ENCODE data around the gene ARHGAP24. TPM values are rescaled to one million over a fixed set of nuclear protein-coding genes. Genes with fewer than 3 reads are reported as not detected.
"Not testable (repeated sequence)": the region's sequence is repeated elsewhere in the genome, so short reads cannot be mapped to it uniquely, and the experiment has no call there.

Gene ARHGAP24
- total RNA-seq, 1 experiment from 2014 or later = 17.4 TPM

DNA sequence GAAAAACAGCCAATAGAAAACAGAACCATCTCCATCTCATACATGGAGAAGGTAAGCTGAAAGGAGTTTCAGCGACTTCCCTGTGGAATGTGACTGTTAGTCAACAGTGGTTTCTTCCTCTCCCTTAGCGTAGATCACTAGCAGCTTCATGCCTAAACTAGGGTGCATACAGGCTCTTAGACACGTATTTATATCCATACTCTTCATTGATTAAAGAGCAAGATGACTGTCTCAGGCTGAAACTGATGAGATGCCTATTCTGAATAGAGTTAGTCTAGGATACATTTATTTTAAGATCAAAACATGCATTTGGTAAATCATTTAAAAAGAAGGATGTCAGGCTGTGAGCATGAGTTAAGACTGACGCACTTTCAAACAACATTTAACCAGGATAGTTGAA, 423.3 kb downstream of the ARHGAP24 start:
- ATAC-seq (no peak), DNase-seq (ENCODE audit: low read depth, low spot score) (no peak)
- in situ Hi-C loops (cut with HindIII; ENCODE audit: low pct_unique_long_range_greater_than_20kb, low sequenced_read_pairs) = no loop called here

DNA sequence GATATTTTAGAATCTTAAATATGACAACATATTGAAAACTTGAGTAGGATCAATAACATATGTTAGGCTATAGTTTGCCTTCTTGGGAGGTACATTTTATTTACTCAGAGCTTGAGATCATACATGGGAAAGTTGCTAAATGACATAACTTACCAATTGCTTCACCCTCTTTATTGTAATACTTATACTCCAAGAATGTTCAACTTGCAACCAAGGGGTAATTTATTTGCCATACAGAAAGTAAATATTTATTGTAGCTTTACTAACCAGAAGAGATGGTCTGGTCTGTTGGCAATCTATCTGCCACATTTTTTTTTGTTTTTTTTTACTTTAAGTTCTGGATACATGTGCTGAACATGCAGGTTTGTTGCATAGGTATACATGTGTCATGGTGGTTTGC, 426.6 kb downstream of the ARHGAP24 start:
- Histone ChIP-seq H3K9me3 (ENCODE audit: control insufficient read depth, insufficient read depth, low read depth, low read length) (no peaks in the 10 kb centered on the region), H3K27me3 (ENCODE audit: control insufficient read depth, insufficient read depth, low read length) (no peaks in the 10 kb centered on the region), H3K27ac (ENCODE audit: low read length) (no peak overlapping the region), H3K4me3 (ENCODE audit: low read depth in 2 of 2, low read length in 2 of 2) (no peak overlapping the region), H3K36me3 (ENCODE audit: control insufficient read depth, insufficient read depth, low read length) (no peaks in the 10 kb centered on the region), H3K4me1 (ENCODE audit: control insufficient read depth, insufficient read depth, low read length) (no peaks in the 10 kb centered on the region)
- intact Hi-C loops (cut with micrococcal nuclease; ENCODE audit: unreplicated experiment) = no loop called here
- in situ Hi-C loops (cut with HindIII; ENCODE audit: low pct_unique_long_range_greater_than_20kb, low sequenced_read_pairs) = no loop called here
- no TSS peak for BruUV-seq (replicated peaks)
- ChIA-PET POLR2A (no interaction called here), CTCF (no interaction called here)
- TF ChIP-seq TCF7L2 (IDR thresholded peaks at IDR 0.05; ENCODE audit: low read depth, low read length) = no peak
- ATAC-seq = no peak
- peak; percentile 15 for DNase-seq (ENCODE audit: low read depth, low spot score)

More for the DNA sequence above, 423.3 kb downstream of the ARHGAP24 start:
- H3K9me3 ChIP-seq (ENCODE audit: control insufficient read depth, insufficient read depth, low read depth, low read length) = no peaks in the 10 kb centered on the region
- ChIA-PET CTCF (interaction anchor here (1.5 kb wide), 1 partner anchor 102 kb away, joined by 4 read pairs; no protein-coding TSS in a partner anchor), POLR2A (no interaction called here)
- H3K27me3 ChIP-seq (ENCODE audit: control insufficient read depth, insufficient read depth, low read length) = no peaks in the 10 kb centered on the region
- BruUV-seq (replicated peaks) = no TSS peak
- intact Hi-C loops (cut with micrococcal nuclease; ENCODE audit: unreplicated experiment) = no loop called here
- no peaks in the 10 kb centered on the region for H3K36me3 ChIP-seq (ENCODE audit: control insufficient read depth, insufficient read depth, low read length)
- H3K27ac ChIP-seq (ENCODE audit: low read length) = no peak overlapping the region
- TF ChIP-seq POLR2AphosphoS5 (IDR thresholded peaks at IDR 0.05; ENCODE audit: low read depth, low read length) = no peak
- TF ChIP-seq SIN3A (IDR thresholded peaks at IDR 0.05; ENCODE audit: borderline replicate concordance, insufficient read depth, low read depth, low read length) = no peak
- no peak for TF ChIP-seq TCF7L2 (IDR thresholded peaks at IDR 0.05; ENCODE audit: low read depth, low read length)
- TF ChIP-seq, protein P1, sequence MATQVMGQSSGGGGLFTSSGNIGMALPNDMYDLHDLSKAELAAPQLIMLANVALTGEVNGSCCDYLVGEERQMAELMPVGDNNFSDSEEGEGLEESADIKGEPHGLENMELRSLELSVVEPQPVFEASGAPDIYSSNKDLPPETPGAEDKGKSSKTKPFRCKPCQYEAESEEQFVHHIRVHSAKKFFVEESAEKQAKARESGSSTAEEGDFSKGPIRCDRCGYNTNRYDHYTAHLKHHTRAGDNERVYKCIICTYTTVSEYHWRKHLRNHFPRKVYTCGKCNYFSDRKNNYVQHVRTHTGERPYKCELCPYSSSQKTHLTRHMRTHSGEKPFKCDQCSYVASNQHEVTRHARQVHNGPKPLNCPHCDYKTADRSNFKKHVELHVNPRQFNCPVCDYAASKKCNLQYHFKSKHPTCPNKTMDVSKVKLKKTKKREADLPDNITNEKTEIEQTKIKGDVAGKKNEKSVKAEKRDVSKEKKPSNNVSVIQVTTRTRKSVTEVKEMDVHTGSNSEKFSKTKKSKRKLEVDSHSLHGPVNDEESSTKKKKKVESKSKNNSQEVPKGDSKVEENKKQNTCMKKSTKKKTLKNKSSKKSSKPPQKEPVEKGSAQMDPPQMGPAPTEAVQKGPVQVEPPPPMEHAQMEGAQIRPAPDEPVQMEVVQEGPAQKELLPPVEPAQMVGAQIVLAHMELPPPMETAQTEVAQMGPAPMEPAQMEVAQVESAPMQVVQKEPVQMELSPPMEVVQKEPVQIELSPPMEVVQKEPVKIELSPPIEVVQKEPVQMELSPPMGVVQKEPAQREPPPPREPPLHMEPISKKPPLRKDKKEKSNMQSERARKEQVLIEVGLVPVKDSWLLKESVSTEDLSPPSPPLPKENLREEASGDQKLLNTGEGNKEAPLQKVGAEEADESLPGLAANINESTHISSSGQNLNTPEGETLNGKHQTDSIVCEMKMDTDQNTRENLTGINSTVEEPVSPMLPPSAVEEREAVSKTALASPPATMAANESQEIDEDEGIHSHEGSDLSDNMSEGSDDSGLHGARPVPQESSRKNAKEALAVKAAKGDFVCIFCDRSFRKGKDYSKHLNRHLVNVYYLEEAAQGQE (IDR thresholded peaks at IDR 0.05; ENCODE audit: insufficient read depth in 1 of 2, low read depth in 2 of 2, low read length in 1 of 2) = no peak
- TF ChIP-seq, protein P2, sequence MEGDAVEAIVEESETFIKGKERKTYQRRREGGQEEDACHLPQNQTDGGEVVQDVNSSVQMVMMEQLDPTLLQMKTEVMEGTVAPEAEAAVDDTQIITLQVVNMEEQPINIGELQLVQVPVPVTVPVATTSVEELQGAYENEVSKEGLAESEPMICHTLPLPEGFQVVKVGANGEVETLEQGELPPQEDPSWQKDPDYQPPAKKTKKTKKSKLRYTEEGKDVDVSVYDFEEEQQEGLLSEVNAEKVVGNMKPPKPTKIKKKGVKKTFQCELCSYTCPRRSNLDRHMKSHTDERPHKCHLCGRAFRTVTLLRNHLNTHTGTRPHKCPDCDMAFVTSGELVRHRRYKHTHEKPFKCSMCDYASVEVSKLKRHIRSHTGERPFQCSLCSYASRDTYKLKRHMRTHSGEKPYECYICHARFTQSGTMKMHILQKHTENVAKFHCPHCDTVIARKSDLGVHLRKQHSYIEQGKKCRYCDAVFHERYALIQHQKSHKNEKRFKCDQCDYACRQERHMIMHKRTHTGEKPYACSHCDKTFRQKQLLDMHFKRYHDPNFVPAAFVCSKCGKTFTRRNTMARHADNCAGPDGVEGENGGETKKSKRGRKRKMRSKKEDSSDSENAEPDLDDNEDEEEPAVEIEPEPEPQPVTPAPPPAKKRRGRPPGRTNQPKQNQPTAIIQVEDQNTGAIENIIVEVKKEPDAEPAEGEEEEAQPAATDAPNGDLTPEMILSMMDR (IDR thresholded peaks at IDR 0.05) = no peak
- no peak overlapping the region for H3K4me3 ChIP-seq (ENCODE audit: low read depth in 2 of 2, low read length in 2 of 2)
- H3K4me1 ChIP-seq (ENCODE audit: control insufficient read depth, insufficient read depth, low read length) = no peaks in the 10 kb centered on the region

DNA sequence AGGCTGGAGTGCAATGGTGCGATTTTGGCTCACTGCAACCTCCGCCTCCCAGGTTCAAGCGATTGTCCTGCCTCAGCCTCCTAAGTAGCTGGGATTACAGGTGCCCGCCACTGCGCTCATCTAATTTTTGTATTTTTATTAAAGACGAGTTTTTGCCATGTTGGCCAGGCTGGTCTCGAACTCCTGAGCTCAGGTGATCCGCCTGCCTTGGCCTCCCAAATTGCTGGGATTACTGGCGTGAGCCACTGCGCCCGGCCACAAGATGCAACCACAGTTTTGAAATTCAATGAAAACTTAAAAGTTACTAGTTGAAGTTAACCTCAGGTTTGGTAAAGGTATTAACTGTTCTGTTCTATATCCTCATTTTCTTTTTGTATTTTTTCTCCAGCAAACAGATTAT, 427.7 kb downstream of the ARHGAP24 start:
- H3K9me3 ChIP-seq (ENCODE audit: control insufficient read depth, insufficient read depth, low read depth, low read length); H3K36me3 ChIP-seq (ENCODE audit: control insufficient read depth, insufficient read depth, low read length); BruUV-seq (replicated peaks); intact Hi-C loops (cut with micrococcal nuclease; ENCODE audit: unreplicated experiment); H3K27me3 ChIP-seq (ENCODE audit: control insufficient read depth, insufficient read depth, low read length); ATAC-seq; H3K4me1 ChIP-seq (ENCODE audit: control insufficient read depth, insufficient read depth, low read length); in situ Hi-C loops (cut with HindIII; ENCODE audit: low pct_unique_long_range_greater_than_20kb, low sequenced_read_pairs); DNase-seq (ENCODE audit: low read depth, low spot score); CTCF ChIA-PET; H3K27ac ChIP-seq (ENCODE audit: low read length); POLR2A ChIA-PET; H3K4me3 ChIP-seq (ENCODE audit: low read depth in 2 of 2, low read length in 2 of 2): not testable (repeated sequence)
